PC-9 (cell line): ENCODE measurements around the gene SCAP. TPM values are rescaled to one million over a fixed set of nuclear protein-coding genes. Genes with fewer than 3 reads are reported as not detected.

ENCODE experiments used
- BruUV-seq: library from RNA; stranded (reverse); fragments of 400-500 nt; replicated peaks from 2 replicates; lab custom pipeline; 2021; lab: Mats Ljungman, UMichigan
- CTCF ChIA-PET: fragments of 300-600 bp; sonication (Branson Sonifier 250); formaldehyde crosslinking; loops from one replicate; lab custom pipeline; 2022; ENCODE audit warnings: antibody characterized with exemption; lab: Charles Lee
- POLR2A ChIA-PET: fragments of 300-600 bp; sonication (Branson Sonifier 250); formaldehyde crosslinking; loops from one replicate; lab custom pipeline; 2022; ENCODE audit warnings: antibody characterized with exemption; ENCODE audit not compliant: unreplicated experiment; lab: Charles Lee
- DNase-seq, 2 experiments: peaks; one replicate each; pipeline versions ENCODE4 v3.0.0 to v3.0.0-alpha.2; 2015 to 2022; ENCODE audit warnings: mixed read lengths in 1 of 2
- H2AFZ ChIP-seq: fragments of 200-600 bp; sonication (generic); 2 replicates; pipeline ENCODE4 v1.8.1; 2017; ENCODE audit warnings: antibody characterized with exemption
- H3F3A ChIP-seq: fragments of 200-600 bp; sonication (generic); 2 replicates; pipeline ENCODE4 v1.8.1; 2017; ENCODE audit warnings: antibody characterized with exemption, mild to moderate bottlenecking, low read depth; ENCODE audit not compliant: insufficient read depth
- H3K27ac ChIP-seq: fragments of 200-600 bp; sonication (generic); 2 replicates; pipeline ENCODE4 v1.6.1; 2016; ENCODE audit warnings: mixed run types
- H3K27me3 ChIP-seq: fragments of 200-600 bp; sonication (generic); 2 replicates; pipeline ENCODE4 v1.6.1; 2016; ENCODE audit warnings: low read depth, mixed run types; ENCODE audit not compliant: insufficient read depth
- H3K36me3 ChIP-seq: fragments of 200-600 bp; sonication (generic); 2 replicates; pipeline ENCODE4 v1.6.1; 2016; ENCODE audit warnings: low read depth, mixed run types
- H3K4me1 ChIP-seq: fragments of 200-600 bp; sonication (generic); replicated peaks from 2 replicates; pipeline ENCODE4 v1.6.1; 2016; ENCODE audit warnings: mixed run types; ENCODE audit not compliant: insufficient read depth
- H3K4me2 ChIP-seq: fragments of 200-600 bp; sonication (generic); 2 replicates; pipeline ENCODE4 v1.6.1; 2017; ENCODE audit warnings: mixed run types
- H3K4me3 ChIP-seq: fragments of 200-600 bp; sonication (generic); 2 replicates; pipeline ENCODE4 v1.6.1; 2016; ENCODE audit warnings: mixed run types
- H3K79me2 ChIP-seq: fragments of 200-600 bp; sonication (generic); 2 replicates; pipeline ENCODE4 v1.6.1; 2017; ENCODE audit warnings: low read depth, mixed run types
- H3K9me2 ChIP-seq: fragments of 200-600 bp; sonication (generic); 2 replicates; pipeline ENCODE4 v1.8.1; 2017; ENCODE audit warnings: mild to moderate bottlenecking; ENCODE audit not compliant: insufficient read depth
- H3K9me3 ChIP-seq: fragments of 200-600 bp; sonication (generic); 2 replicates; pipeline ENCODE4 v1.8.1; 2016; ENCODE audit warnings: low read depth; ENCODE audit not compliant: insufficient read depth
- H4K20me1 ChIP-seq: fragments of 200-600 bp; sonication (generic); 2 replicates; pipeline ENCODE4 v1.8.1; 2017; ENCODE audit not compliant: insufficient read depth
- CTCF ChIP-seq: fragments of 200-600 bp; sonication (generic); conservative IDR thresholded peaks from 2 replicates; pipeline ENCODE4 v1.6.1; 2017; ENCODE audit warnings: mixed run types, antibody characterized with exemption, mild to moderate bottlenecking, moderate library complexity
- EZH2 ChIP-seq: fragments of 200-600 bp; sonication (generic); IDR thresholded peaks from 2 replicates; pipeline ENCODE4 v1.8.0; 2017; ENCODE audit warnings: antibody characterized with exemption, low read depth
- intact Hi-C: fragments of 100-400 bp; cut with micrococcal nuclease; formaldehyde crosslinking; loops from one replicate; pipeline ENCODE4 v1.10.0; 2022; ENCODE audit not compliant: unreplicated experiment
- total RNA-seq: library from RNA; stranded (reverse); gene quantifications from 2 replicates; pipeline ENCODE4 v1.2.3, GENCODE V29; 2021

The SCAP gene
- total RNA-seq, 1 experiment from 2014 or later: 71.5 TPM

- no peak overlapping the region for H2AFZ ChIP-seq
- POLR2A ChIA-PET: interaction anchor here (0.6 kb wide), 1 partner anchor 28 kb away, joined by 4 read pairs; the partner anchor contains the start of gene PTPN23
- H3F3A ChIP-seq: peaks cover 4% of the 10 kb centered on the region; the same call in 1 of the 2 replicates
- H3K4me1 ChIP-seq: no peaks in the 10 kb centered on the region
- H3K9me2 ChIP-seq: no peaks in the 10 kb centered on the region
- H3K27ac ChIP-seq: no peak overlapping the region
- CTCF ChIA-PET: no interaction called here
- intact Hi-C loops: no loop called here
- no peak overlapping the region for H3K4me2 ChIP-seq
- no peaks in the 10 kb centered on the region for H3K27me3 ChIP-seq
- H3K4me3 ChIP-seq: no peak overlapping the region
- H3K79me2 ChIP-seq: no peaks in the 10 kb centered on the region
- H4K20me1 ChIP-seq: no peaks in the 10 kb centered on the region
- BruUV-seq: no TSS peak
- H3K9me3 ChIP-seq: no peaks in the 10 kb centered on the region
- DNase-seq: no peak
- TF ChIP-seq EZH2: no peak
- no peak for TF ChIP-seq CTCF
- H3K36me3 ChIP-seq: no peaks in the 10 kb centered on the region
These were observed 66.5 kb downstream of the SCAP start for GRCh38 chr3:47409284-47409683.

GRCh38 chr3:47408839-47409229 lies 66.9 kb downstream of the SCAP start:
- H3K36me3 ChIP-seq: no peaks in the 10 kb centered on the region
- H3K27me3 ChIP-seq: no peaks in the 10 kb centered on the region
- H3K4me1 ChIP-seq: no peaks in the 10 kb centered on the region
- 0 out of 2 replicates have a peak, but pooled peaks cover 1% of the 10 kb centered on the region for H4K20me1 ChIP-seq
- no peaks in the 10 kb centered on the region for H3K79me2 ChIP-seq
- no peak overlapping the region for H3K27ac ChIP-seq
- no peak for DNase-seq
- no peak overlapping the region for H3K4me2 ChIP-seq
- TF ChIP-seq CTCF: no peak
- no peak for TF ChIP-seq EZH2
- H3K9me2 ChIP-seq: no peaks in the 10 kb centered on the region
- intact Hi-C loops: no loop called here
- CTCF ChIA-PET: no interaction called here
- POLR2A ChIA-PET: no interaction called here
- BruUV-seq: no TSS peak
- no peak overlapping the region for H2AFZ ChIP-seq
- H3K4me3 ChIP-seq: no peak overlapping the region
- H3K9me3 ChIP-seq: no peaks in the 10 kb centered on the region
- peaks cover 4% of the 10 kb centered on the region; the same call in 1 of the 2 replicates for H3F3A ChIP-seq

- Histone ChIP-seq H3K4me2 (no peak overlapping the region), H3F3A (peaks cover 2% of the 10 kb centered on the region; the same call in 1 of the 2 replicates), H2AFZ (no peak overlapping the region), H3K9me3 (no peaks in the 10 kb centered on the region), H3K9me2 (no peaks in the 10 kb centered on the region), H3K36me3 (no peaks in the 10 kb centered on the region), H3K27ac (no peak overlapping the region), H3K4me3 (no peak overlapping the region), H3K27me3 (no peaks in the 10 kb centered on the region), H3K79me2 (no peaks in the 10 kb centered on the region), H4K20me1 (peaks cover 7% of the 10 kb centered on the region; the same call in 1 of the 2 replicates), H3K4me1 (no peaks in the 10 kb centered on the region)
- intact Hi-C loops: no loop called here
- CTCF ChIA-PET: no interaction called here
- no peak for TF ChIP-seq EZH2
- no peak for TF ChIP-seq CTCF
- BruUV-seq: no TSS peak
- POLR2A ChIA-PET: no interaction called here
- DNase-seq: no peak
These were observed 67.6 kb downstream of the SCAP start for GRCh38 chr3:47407896-47408838.
